Progenitor cell of endocrine pancreas (in vitro differentiated cells): Measurements from ENCODE around the gene NUP93. TPM values are rescaled to one million over a fixed set of nuclear protein-coding genes. Genes with fewer than 3 reads are reported as not detected.

Experiments used
- DNase-seq: peaks from one replicate; pipeline ENCODE4 v3.0.0; 2021; ENCODE audit warnings: low spot score; ENCODE audit not compliant: unreplicated experiment
- H3K27ac Mint-ChIP-seq: 2 replicates; pipeline ENCODE4 v1.8.0; 2021; ENCODE audit warnings: mild to moderate bottlenecking, moderate library complexity, mixed read lengths
- H3K27me3 Mint-ChIP-seq: 2 replicates; pipeline ENCODE4 v1.8.0; 2021; ENCODE audit warnings: mixed read lengths
- H3K36me3 Mint-ChIP-seq: 2 replicates; pipeline ENCODE4 v1.8.0; 2022; ENCODE audit warnings: mixed read lengths; ENCODE audit not compliant: insufficient read depth
- H3K4me1 Mint-ChIP-seq: 2 replicates; pipeline ENCODE4 v1.8.0; 2021; ENCODE audit warnings: low read depth, mixed read lengths
- H3K4me3 Mint-ChIP-seq: 2 replicates; pipeline ENCODE4 v1.8.0; 2021; ENCODE audit warnings: low read depth, mild to moderate bottlenecking, moderate library complexity, mixed read lengths
- H3K9me3 Mint-ChIP-seq: 2 replicates; pipeline ENCODE4 v1.8.0; 2021; ENCODE audit warnings: low read depth, mixed read lengths
- CTCF ChIP-seq: fragments of 200-600 bp; sonication (generic); IDR thresholded peaks from one replicate; pipeline ENCODE4 v1.5.0; 2021; ENCODE audit warnings: antibody characterized with exemption, mild to moderate bottlenecking; ENCODE audit not compliant: unreplicated experiment
- total RNA-seq: library from RNA; stranded (reverse); gene quantifications from 2 replicates; pipeline ENCODE4 v1.2.1, GENCODE V29; 2021

NUP93 gene
- total RNA-seq, 1 donor from 2014 or later, result 74.4 TPM

- DNase-seq, result no peak
- no peak overlapping the region for H3K4me3 Mint-ChIP-seq
- H3K27ac Mint-ChIP-seq, result no peak overlapping the region
- H3K27me3 Mint-ChIP-seq, result no peaks in the 10 kb centered on the region
- no peaks in the 10 kb centered on the region for H3K36me3 Mint-ChIP-seq
- H3K4me1 Mint-ChIP-seq, result peaks cover 11% of the 10 kb centered on the region
- no peak for TF ChIP-seq CTCF
- no peaks in the 10 kb centered on the region for H3K9me3 Mint-ChIP-seq
Observed at GRCh38 chr16:56777482-56777881, 47.6 kb downstream of the NUP93 start.

- peaks cover 5% of the 10 kb centered on the region for H3K4me1 Mint-ChIP-seq
- H3K4me3 Mint-ChIP-seq, result no peak overlapping the region
Observed at GRCh38 chr16:56779906-56780305, 50.0 kb downstream of the NUP93 start.

GRCh38 chr16:56780646-56781045 is 50.7 kb downstream of the NUP93 start:
- H3K4me1 Mint-ChIP-seq, result peaks cover 5% of the 10 kb centered on the region
- TF ChIP-seq CTCF, result no peak
- no peak overlapping the region for H3K4me3 Mint-ChIP-seq
- no peak for DNase-seq
- no peaks in the 10 kb centered on the region for H3K9me3 Mint-ChIP-seq
- H3K27me3 Mint-ChIP-seq, result no peaks in the 10 kb centered on the region
- no peak overlapping the region for H3K27ac Mint-ChIP-seq
- no peaks in the 10 kb centered on the region for H3K36me3 Mint-ChIP-seq

More at GRCh38 chr16:56779906-56780305, 50.0 kb downstream of the NUP93 start:
- no peak for TF ChIP-seq CTCF
- no peak for DNase-seq
- no peaks in the 10 kb centered on the region for H3K9me3 Mint-ChIP-seq
- no peak overlapping the region for H3K27ac Mint-ChIP-seq
- no peaks in the 10 kb centered on the region for H3K36me3 Mint-ChIP-seq
- H3K27me3 Mint-ChIP-seq, result no peaks in the 10 kb centered on the region

- H3K4me3 Mint-ChIP-seq, result no peak overlapping the region
- H3K9me3 Mint-ChIP-seq, result no peaks in the 10 kb centered on the region
- no peaks in the 10 kb centered on the region for H3K27me3 Mint-ChIP-seq
- TF ChIP-seq CTCF, result no peak
- H3K36me3 Mint-ChIP-seq, result no peaks in the 10 kb centered on the region
- H3K27ac Mint-ChIP-seq, result no peak overlapping the region
- peaks cover 10% of the 10 kb centered on the region for H3K4me1 Mint-ChIP-seq
- no peak for DNase-seq
Observed at GRCh38 chr16:56781528-56781961, 51.6 kb downstream of the NUP93 start.

- H3K36me3 Mint-ChIP-seq, result no peaks in the 10 kb centered on the region
- no peaks in the 10 kb centered on the region for H3K27me3 Mint-ChIP-seq
- no peak overlapping the region for H3K4me3 Mint-ChIP-seq
- no peaks in the 10 kb centered on the region for H3K9me3 Mint-ChIP-seq
- H3K4me1 Mint-ChIP-seq, result peaks cover 28% of the 10 kb centered on the region
- TF ChIP-seq CTCF, result no peak
- DNase-seq, result no peak
- H3K27ac Mint-ChIP-seq, result no peak overlapping the region
Observed at GRCh38 chr16:56783344-56783743, 53.4 kb downstream of the NUP93 start.
